ENCODE data around the gene CHRND. TPM values are rescaled to one million over a fixed set of nuclear protein-coding genes. Genes with fewer than 3 reads are reported as not detected.

CHRND gene
- total RNA-seq, 2 experiments from 2014 or later, result not detected

DNA sequence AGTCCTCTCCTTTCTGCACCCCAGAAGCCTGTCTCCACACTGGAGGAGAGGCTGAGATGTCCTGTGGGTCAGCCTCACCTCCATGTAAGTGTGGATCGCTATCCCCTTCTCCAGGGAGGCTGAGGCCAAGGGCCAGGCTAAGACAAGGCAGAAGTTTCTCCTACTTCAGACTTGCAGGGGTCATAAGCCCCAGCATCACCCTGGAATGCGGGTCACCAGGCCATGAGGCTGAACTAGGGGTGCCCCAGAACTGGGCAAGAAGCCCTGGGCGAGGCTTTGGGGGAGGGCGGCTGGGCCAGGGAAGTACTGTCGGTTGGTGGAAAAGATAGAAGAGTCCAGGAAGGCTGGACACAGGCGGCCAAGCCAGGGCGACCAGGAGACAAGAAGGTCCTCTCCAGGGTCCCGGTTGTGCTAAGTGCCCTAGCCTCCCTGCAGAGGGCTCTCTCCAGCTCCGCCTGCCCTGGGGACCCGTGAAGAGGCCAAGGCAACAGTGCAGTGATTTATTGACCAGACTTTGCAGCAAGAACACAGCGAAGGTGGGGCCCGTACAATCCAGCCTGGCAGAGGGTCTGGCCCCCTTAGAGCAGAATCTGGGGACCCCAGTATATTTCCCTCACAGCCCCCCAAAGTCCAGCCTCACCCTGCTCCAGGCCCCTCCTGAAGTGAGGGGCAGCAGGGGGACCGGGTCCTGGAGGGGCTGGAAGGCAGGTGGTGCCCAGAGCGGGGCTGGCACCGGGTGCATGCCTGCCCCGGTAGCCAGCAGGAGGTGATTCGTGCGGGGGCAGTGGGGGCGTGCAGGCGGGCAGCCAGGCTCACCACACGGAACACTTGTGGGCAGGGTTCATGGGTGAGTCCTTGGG lies 46.4 kb upstream of the CHRND start:
- no peak overlapping the region for H3K4me2 ChIP-seq (ENCODE audit: low read length)
- no peaks in the 10 kb centered on the region for H3K4me1 ChIP-seq (ENCODE audit: insufficient read depth, low read length, poor library complexity, severe bottlenecking)
- TF ChIP-seq EZH2phosphoT487 (IDR thresholded peaks at IDR 0.05; ENCODE audit: borderline replicate concordance, low read depth, low read length), result no peak
- TF ChIP-seq, protein P1, sequence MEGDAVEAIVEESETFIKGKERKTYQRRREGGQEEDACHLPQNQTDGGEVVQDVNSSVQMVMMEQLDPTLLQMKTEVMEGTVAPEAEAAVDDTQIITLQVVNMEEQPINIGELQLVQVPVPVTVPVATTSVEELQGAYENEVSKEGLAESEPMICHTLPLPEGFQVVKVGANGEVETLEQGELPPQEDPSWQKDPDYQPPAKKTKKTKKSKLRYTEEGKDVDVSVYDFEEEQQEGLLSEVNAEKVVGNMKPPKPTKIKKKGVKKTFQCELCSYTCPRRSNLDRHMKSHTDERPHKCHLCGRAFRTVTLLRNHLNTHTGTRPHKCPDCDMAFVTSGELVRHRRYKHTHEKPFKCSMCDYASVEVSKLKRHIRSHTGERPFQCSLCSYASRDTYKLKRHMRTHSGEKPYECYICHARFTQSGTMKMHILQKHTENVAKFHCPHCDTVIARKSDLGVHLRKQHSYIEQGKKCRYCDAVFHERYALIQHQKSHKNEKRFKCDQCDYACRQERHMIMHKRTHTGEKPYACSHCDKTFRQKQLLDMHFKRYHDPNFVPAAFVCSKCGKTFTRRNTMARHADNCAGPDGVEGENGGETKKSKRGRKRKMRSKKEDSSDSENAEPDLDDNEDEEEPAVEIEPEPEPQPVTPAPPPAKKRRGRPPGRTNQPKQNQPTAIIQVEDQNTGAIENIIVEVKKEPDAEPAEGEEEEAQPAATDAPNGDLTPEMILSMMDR (conservative IDR thresholded peaks at IDR 0.05; ENCODE audit: low read length), result no peak
- no peak overlapping the region for H3K4me3 ChIP-seq (ENCODE audit: low read depth, low read length, poor library complexity, severe bottlenecking)
- no peak overlapping the region for H2AFZ ChIP-seq (ENCODE audit: low read length)
- no peak overlapping the region for H3K27ac ChIP-seq (ENCODE audit: low read depth, low read length, poor library complexity, severe bottlenecking)
- H3K79me2 ChIP-seq (ENCODE audit: insufficient read depth, low read depth, low read length), result no peaks in the 10 kb centered on the region
- no peaks in the 10 kb centered on the region for H3K9me2 ChIP-seq (ENCODE audit: insufficient read depth, low read length)
- H4K20me1 ChIP-seq (ENCODE audit: insufficient read depth, low read length), result no peaks in the 10 kb centered on the region
- peak; percentile 14 for DNase-seq (ENCODE audit: low spot score)
- intact Hi-C loops (cut with micrococcal nuclease; ENCODE audit: unreplicated experiment), result no loop called here
- H3K9me3 ChIP-seq (ENCODE audit: low read length), result no peaks in the 10 kb centered on the region
- ChIA-PET POLR2A (no interaction called here), CTCF (ENCODE audit: unreplicated experiment) (no interaction called here)
- H3K36me3 ChIP-seq (ENCODE audit: insufficient read depth, low read length), result no peaks in the 10 kb centered on the region
- BruUV-seq (replicated peaks), result no TSS peak

DNA sequence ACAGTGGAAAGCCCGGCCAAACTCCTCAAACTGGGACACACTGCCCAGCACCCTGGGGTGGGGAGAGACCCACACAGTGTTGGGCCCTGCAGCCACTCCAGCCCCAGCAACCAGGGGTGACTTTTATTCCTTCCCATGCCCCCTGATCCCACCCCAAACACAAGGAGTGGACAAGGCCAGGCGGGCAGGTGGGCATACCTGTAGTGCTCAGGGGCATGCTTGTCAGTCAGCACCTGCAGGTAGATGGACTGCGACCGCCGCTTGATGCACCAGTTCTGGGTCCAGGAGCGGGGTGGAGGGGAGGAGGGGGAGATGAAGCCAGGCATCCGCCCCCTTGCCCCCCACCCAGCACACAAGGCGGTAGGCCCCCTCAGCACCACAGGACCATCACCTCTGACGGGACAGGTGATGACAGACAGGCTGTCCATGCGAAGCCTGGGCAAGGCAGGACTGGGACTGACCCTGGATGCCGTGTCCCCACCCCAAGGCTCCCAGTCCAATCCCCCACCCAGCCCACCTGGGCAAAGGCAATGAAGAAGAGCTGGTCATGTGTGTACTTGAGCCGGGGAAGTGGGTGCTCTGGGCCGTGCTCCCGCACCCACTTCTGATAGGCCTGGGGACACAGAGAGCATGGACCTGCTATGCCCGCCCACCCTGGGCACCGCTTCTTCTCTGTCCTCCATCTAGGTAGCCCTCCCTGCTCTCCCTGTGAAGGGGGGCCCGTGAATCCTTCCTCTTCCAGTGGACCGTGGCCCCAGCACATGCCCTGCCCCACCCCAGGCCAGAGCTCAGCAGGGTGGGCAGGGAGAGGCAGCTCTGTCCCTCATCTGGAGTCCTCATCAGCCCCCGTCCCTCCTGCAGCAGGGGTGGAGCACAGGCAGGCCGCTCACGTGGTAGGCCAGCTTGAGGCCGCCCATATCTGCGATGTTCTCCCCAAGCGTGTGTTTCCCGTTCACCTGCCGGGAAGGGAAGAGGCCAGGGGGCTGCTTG lies 45.5 kb upstream of the CHRND start:
- TF ChIP-seq, protein P1 (conservative IDR thresholded peaks at IDR 0.05; ENCODE audit: low read length), result no peak
- no peak for TF ChIP-seq EZH2phosphoT487 (IDR thresholded peaks at IDR 0.05; ENCODE audit: borderline replicate concordance, low read depth, low read length)
- Histone ChIP-seq H2AFZ (ENCODE audit: low read length) (no peak overlapping the region), H3K9me3 (ENCODE audit: low read length) (no peaks in the 10 kb centered on the region), H3K4me1 (ENCODE audit: insufficient read depth, low read length, poor library complexity, severe bottlenecking) (no peaks in the 10 kb centered on the region), H3K9me2 (ENCODE audit: insufficient read depth, low read length) (no peaks in the 10 kb centered on the region), H3K4me2 (ENCODE audit: low read length) (no peak overlapping the region), H3K36me3 (ENCODE audit: insufficient read depth, low read length) (no peaks in the 10 kb centered on the region), H3K79me2 (ENCODE audit: insufficient read depth, low read depth, low read length) (no peaks in the 10 kb centered on the region), H3K27ac (ENCODE audit: low read depth, low read length, poor library complexity, severe bottlenecking) (no peak overlapping the region), H4K20me1 (ENCODE audit: insufficient read depth, low read length) (no peaks in the 10 kb centered on the region), H3K4me3 (ENCODE audit: low read depth, low read length, poor library complexity, severe bottlenecking) (no peak overlapping the region)
- no peak for DNase-seq (ENCODE audit: low spot score)
- intact Hi-C loops (cut with micrococcal nuclease; ENCODE audit: unreplicated experiment), result no loop called here
- ChIA-PET POLR2A (no interaction called here), CTCF (ENCODE audit: unreplicated experiment) (no interaction called here)
- BruUV-seq (replicated peaks), result no TSS peak

All from OCI-LY7 (cell line).